H1 (cell line): ENCODE results near the gene CASP5. TPM values are rescaled to one million over a fixed set of nuclear protein-coding genes. Genes with fewer than 3 reads are reported as not detected.

Source experiments
- CHD7 ChIP-seq: fragments of 300-600 bp; sonication (generic); IDR thresholded peaks from 2 replicates; pipeline ENCODE4 v1.7.1; 2012; ENCODE audit warnings: low read length, moderate library complexity, mild to moderate bottlenecking, inconsistent platforms; ENCODE audit not compliant: insufficient replicate concordance
- CTCF ChIP-seq, 3 experiments: IDR thresholded peaks; 1 replicate in 2 of 3; 2 replicates in 1 of 3; pipeline versions ENCODE4 v1.5.1 to v1.6.1; 2011; ENCODE audit warnings: low read length in 3 of 3, mild to moderate bottlenecking in 3 of 3, inconsistent platforms in 2 of 3, low read depth in 1 of 3, moderate library complexity in 1 of 3; ENCODE audit not compliant: insufficient read depth in 1 of 3; ENCODE audit errors: control extremely low read depth in 1 of 3
- POLR2AphosphoS5 ChIP-seq: IDR thresholded peaks from 2 replicates; pipeline ENCODE4 v1.6.1; 2011; ENCODE audit warnings: low read depth, low read length
- RXRA ChIP-seq: IDR thresholded peaks from 2 replicates; pipeline ENCODE4 v1.6.1; 2011; ENCODE audit warnings: low read depth, mild to moderate bottlenecking, low read length, moderate library complexity; ENCODE audit not compliant: insufficient read depth
- SIX5 ChIP-seq: IDR thresholded peaks from 2 replicates; pipeline ENCODE4 v1.6.1; 2011; ENCODE audit warnings: mild to moderate bottlenecking, low read depth, low read length
- TAF7 ChIP-seq: optimal IDR thresholded peaks from 2 replicates; pipeline ENCODE3; 2011; ENCODE audit warnings: low read depth, mild to moderate bottlenecking, inconsistent platforms, low read length, moderate library complexity, borderline replicate concordance
- YY1 ChIP-seq: IDR thresholded peaks from 2 replicates; pipeline ENCODE4 v1.6.1; 2011; ENCODE audit warnings: low read depth, mild to moderate bottlenecking, low read length
- polyA plus RNA-seq, 7 experiments: library from polyadenylated mRNA; depleted of rRNA in 3 of 7; stranded (reverse) in 5 of 7; unstranded in 2 of 7; fragments of >200 nt in 5 of 7; fragments of 200-250 nt in 2 of 7; gene quantifications; 1 replicate in 5 of 7; 2 replicates in 1 of 7; 4 replicates in 1 of 7; pipeline versions ENCODE4 v1.2.1 to v1.2.3, GENCODE V29; 2011 to 2013; ENCODE audit warnings: missing spikeins in 2 of 7, mixed read lengths in 2 of 7
- total RNA-seq: library from RNA; stranded (reverse); fragmentation: NEBNext Ultra II Directional; extraction: Animal tissue kit (Norgen Biotek cat#: 25700); gene quantifications from 2 replicates; pipeline ENCODE4 v1.2.1, GENCODE V29; 2021

Gene CASP5
- total and polyA plus RNA-seq, 2 of the 8 experiments (the other 6 are each of a cell fraction or from before 2014, with no cell fraction given), result not detected

- TF ChIP-seq CHD7 (no peak), RXRA (no peak), YY1 (no peak), SIX5 (no peak), POLR2AphosphoS5 (no peak), CTCF (IDR thresholded peaks at IDR 0.05; ENCODE audit: control extremely low read depth in 1 of 3, insufficient read depth in 1 of 3, low read depth in 1 of 3, low read length in 3 of 3) (no peak), TAF7 (no peak)
Measured at GRCh38 chr11:104970756-104971155, 52.2 kb downstream of the CASP5 start (continued).
